Activated gamma-delta T cell treated with anti-CD3 and anti-CD28 coated beads, Interleukin-2, amount 50 U/mL, for 16 hours (primary cell): Measurements from ENCODE around the gene FAM32A.

ENCODE experiments used
- DNase-seq: peaks from one replicate; pipeline ENCODE4 v3.0.0-alpha.2; 2020; ENCODE audit warnings: low read depth

FAM32A gene

DNA sequence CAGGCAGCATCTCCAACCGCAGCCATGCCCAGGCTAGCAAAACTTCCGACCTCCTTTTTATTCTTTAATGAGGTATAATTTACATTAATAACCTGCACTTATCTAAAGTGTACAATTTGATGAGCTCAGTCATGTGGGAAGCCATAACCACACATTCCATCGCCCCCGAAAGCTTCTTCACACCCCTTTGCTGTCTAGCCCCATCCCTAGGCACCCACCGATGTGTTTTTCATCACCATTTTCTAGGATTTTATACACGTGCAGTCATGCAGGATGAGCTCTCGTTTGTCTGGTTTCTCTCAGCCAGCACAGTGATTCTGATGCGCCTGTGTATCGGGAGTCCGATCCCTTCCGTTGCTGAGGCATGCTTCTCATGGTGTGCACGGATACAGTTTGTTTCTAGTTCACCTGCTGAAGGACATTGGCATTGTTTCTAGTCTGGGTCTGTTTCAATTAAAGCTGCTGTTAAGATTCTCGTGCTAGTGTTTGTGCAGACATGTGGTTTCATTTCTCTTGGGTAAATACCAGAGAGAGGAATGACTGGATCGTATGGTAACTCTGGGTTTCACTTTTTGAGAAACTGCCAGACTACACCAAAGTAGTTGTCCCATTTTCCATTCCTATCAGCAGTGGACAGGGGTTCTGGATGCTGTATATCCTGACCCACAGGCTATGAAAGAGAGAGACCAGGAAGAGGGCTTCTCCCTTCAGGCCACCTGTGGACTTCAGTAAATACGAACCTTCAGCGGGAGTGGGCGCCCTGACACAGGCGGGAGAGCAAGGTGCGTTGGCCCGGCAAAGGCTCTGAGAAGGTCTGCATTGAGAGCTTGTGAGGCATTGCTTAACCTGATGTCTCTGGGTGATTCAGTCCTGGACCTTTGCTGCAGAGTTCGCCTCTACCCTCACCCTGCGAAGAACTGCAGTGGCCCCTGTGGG is 17.4 kb downstream of the FAM32A start:
- no peak for DNase-seq

GRCh38 chr19:16203256-16204004 is 18.2 kb downstream of the FAM32A start:
- DNase-seq, result no peak

- no peak for DNase-seq
These were observed 18.7 kb downstream of the FAM32A start for GRCh38 chr19:16204005-16204294.

DNA sequence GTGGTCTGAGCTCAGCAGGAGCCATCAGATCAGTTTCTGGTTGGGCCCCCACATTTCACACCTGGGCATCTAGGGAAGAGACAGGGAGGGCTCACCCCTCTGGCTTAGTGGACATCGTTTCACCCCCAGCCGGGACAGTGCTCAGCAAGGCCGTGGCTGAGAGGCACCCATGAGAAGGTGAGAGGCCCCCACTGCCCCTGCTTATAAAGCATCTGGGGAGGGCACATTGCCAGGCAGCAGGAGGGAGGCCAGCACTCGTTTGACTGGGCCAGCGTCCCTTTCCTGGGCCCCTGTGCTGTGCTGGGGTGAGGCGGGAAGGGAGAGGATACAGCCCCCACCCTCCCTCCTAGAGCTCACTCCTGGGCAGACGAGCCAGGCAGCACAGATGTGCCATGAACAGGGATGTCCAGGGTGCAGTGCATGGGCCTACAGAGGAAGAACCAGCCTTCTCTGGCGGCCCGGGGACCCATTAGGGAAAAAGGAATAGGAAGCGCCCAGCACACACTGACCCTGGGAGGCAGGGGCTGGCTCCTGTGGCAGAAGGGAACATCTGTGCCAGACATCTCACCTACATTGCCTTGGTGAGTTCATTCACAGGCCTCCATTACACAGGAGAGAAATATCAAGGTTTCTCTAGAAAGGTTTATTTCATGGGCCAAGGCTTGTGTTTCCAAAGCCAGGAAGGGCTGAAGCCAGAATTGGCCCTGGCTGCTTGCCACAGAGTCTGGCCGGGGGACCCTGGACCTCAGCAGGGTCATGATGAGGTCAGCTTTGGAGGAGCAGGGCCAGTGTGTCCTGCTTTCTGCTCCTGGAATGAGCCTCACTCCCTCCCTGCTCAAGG is 20.2 kb downstream of the FAM32A start:
- DNase-seq, result no peak

DNA sequence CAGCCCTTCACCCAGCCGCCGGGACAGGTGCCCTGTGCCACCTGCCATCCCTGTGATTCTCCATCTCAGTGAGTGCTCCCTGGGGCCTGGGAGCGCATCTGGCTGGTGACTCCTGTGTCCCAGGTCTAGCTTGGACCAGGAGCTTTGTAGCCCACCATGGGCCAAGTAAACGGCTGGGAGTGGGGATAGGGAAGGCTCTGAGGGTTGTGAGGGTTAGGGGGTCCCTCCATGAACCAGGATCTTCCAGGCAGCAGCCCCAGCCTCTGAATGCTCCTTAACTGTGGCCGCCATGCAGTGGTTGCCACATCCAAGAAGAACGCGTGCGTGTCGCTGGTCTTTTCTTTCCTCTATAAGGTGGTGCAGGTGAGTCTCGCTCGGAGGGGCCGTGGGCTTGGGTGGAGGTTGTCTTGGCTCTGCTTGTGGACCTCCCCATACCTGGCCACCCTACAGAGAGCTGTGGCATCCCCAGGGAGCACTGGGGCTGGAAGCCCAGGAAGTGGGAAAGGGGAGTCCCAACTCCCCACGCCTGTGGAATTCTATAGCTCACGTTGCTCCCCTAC is 20.9 kb downstream of the FAM32A start:
- no peak for DNase-seq

GRCh38 chr19:16206637-16207036 is 21.4 kb downstream of the FAM32A start:
- no peak for DNase-seq

GRCh38 chr19:16207063-16207462 is 21.9 kb downstream of the FAM32A start:
- no peak for DNase-seq

DNA sequence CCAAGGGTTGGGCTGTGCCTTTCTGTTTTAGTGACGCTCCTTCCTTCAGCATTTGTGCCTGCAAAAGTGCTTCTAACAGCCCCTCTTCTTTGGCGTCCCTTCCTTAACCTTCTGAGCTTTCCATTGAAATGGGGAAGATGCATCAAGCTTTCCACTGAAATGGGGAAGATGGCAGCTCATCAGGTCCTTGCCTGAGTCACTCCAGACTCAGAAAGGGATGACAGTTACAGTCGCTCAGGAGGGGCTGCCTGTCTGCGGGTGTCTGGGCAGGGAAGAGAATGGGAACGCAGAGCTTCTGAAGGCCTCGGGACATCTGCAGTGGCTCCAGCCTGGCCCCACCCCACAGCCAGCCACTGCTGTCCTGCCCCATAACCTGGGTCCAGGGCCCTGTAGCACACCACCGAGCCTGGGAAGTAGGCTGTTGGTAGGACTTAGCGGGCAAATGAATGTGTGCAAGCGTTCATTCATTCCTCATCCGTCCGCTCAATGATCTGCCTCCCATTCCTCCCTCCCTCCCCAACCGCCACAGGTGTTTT is 22.3 kb downstream of the FAM32A start:
- DNase-seq, result no peak

DNA sequence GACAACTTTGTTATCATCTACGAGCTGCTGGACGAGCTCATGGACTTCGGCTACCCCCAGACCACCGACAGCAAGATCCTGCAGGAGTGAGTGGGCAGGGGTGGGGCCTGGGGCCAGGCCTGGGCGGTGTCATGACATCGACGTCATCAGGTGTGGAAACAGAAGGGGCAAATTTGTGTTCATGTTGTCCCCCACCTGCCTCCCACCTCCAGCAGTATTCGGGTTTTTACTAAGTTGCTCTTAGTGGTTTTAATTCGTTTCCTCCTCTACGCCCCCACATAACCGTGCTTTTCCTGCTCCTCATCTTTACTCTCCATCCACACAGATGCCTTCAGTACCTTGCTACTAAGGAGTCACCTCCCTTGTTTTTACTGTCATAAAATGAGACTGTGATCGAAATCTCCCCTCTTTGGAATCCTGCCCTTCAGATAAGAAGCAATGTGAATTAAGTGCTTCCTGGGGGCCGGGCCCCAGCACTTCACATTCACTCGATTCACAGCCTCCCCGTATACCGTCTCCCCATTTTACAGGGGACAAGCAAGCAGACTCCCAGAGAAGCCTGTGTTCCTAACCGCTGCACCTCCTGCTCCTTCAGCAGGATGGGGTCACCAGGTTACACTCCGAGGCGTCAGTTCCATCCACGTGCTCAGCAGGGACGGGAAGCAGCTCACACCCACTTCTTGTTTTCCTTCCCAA is 23.0 kb downstream of the FAM32A start:
- no peak for DNase-seq

GRCh38 chr19:16208847-16209665 is 23.8 kb downstream of the FAM32A start:
- DNase-seq, result no peak

- no peak for DNase-seq
These were observed 25.0 kb downstream of the FAM32A start for GRCh38 chr19:16210168-16210567.

- no peak for DNase-seq
These were observed 27.9 kb downstream of the FAM32A start for GRCh38 chr19:16213076-16213475.

DNA sequence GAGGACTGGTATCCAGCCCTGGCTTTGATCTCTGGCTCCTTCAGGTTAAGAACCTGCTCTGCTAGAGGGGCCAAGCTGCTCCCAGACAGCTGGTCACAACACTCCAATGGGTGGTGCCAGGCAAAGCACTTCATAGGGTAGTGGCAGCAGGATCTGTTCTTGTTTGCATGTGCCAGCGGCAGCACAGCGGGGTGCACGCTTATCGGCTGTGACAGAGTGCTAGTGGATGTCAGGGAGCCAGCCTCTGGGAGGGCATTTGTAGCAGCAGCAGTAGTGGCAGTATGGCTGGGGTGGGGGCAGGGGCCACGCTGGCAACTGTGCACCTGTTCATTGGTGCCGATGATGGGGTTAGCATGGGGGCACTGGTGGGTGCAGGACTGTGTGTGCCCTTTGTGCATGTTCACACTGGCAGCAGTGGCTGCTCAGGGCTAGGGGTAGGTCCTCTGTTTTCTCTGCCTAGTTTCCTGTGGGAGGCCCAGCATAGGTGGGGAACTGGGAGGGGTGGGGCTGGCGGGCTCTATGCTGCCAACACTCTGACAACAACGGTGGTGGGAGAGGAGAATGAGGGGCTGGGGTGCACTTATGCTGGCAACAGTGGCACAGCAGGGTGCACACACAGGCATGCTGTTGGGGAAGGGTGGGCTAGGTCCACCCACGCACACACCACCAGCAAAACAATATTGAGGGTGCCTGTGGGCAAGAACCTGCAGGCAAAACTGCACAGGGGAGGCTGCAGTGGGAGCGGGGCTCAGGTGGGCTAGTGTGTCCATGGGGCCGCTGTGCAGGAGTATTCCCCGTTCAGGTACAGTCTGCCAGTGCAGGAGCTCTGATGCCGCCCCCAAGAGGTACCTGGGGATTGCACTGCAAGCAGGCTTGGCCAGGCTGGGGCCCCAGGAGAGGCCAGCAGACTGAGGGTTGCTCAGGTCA is 31.8 kb downstream of the FAM32A start:
- no peak for DNase-seq

DNA sequence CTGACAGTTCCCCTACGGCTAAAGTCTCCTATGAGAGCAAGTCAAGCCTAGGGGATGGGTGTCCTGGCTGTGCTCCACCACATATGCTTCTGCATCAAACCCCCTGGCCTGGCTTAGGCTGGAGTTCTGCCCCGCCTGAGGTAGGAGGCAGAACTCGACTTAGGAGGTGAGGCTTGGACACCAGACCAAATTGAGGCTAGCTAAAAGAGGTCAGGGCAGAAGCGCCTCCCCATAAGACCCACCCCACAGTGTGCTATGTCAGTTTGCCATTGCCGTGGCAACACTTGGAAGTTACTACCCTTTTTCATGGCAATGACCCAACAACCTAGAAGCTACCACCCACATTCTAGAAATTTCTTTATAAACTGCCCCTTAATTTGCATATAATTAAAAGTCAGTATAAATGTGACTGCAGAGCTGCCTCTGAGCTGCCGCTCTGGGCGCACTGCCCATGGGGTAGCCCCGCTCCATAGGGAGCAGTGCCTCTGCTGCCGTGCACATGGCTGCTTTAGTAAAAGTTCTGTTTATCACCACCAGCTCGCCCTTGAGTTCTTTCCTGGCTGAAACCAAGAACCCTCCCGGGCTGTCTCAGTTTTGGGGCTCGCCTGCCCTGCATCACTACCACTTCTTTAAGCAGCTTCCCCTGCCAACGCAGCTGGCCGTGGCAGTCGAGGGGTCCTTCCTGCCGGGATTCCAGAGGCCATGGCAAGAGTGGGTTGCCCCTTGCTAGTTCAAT is 32.7 kb downstream of the FAM32A start:
- no peak for DNase-seq

GRCh38 chr19:16218851-16219250 is 33.6 kb downstream of the FAM32A start:
- DNase-seq, result no peak

DNA sequence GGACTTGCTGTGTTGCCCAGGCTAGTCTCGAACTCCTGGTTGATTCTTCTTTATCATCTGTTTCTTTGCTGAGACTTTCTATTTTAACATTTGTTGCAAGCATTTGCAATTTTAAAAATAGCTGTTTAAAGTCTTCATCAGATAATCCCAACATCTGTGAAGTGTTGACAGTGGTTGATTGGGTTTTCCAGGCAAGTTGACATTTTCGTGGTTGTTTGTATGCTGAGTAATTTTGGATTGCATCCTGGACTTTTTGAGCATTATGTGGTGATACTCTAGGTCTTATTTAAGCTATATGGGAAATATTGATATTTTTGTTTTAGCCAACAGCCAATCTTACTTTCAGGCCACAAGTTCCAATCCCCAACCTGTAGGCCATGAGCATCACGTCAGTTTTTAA is 37.6 kb downstream of the FAM32A start:
- no peak for DNase-seq

- no peak for DNase-seq
These were observed 38.5 kb downstream of the FAM32A start for GRCh38 chr19:16223746-16224145.

- DNase-seq, result no peak
These were observed 39.3 kb downstream of the FAM32A start for GRCh38 chr19:16224293-16225045.
